ENCODE measurements around the gene EFCC1.

GRCh38 chr3:128984596-128984995 is 16.5 kb upstream of the EFCC1 start:
- TF ChIP-seq CTCF (optimal IDR thresholded peaks at IDR 0.05 in 1 of 3, IDR thresholded peaks at IDR 0.05 in 1 of 3, conservative IDR thresholded peaks at IDR 0.05 in 1 of 3; ENCODE audit: extremely low read depth in 1 of 3, insufficient read depth in 2 of 3, low read length in 3 of 3): no peak
- no peak for TF ChIP-seq EZH2 (IDR thresholded peaks at IDR 0.05; ENCODE audit: low read length)
